Chondrocyte (in vitro differentiated cells): ENCODE data around the gene CCDC137. TPM values are rescaled to one million over a fixed set of nuclear protein-coding genes. Genes with fewer than 3 reads are reported as not detected.

Experiments used
- DNase-seq: peaks from one replicate; pipeline ENCODE4 v3.0.0; 2021; ENCODE audit warnings: mixed read lengths, low spot score
- H3K27ac Mint-ChIP-seq: one replicate; pipeline ENCODE4 v1.8.0; 2021; ENCODE audit warnings: mild to moderate bottlenecking, moderate library complexity, mixed read lengths; ENCODE audit not compliant: unreplicated experiment
- H3K27me3 Mint-ChIP-seq: 2 replicates; pipeline ENCODE4 v1.8.0; 2021; ENCODE audit warnings: low read depth, mixed read lengths
- H3K36me3 Mint-ChIP-seq: 2 replicates; pipeline ENCODE4 v1.8.0; 2021; ENCODE audit warnings: low read depth, mixed read lengths
- H3K4me1 Mint-ChIP-seq: 2 replicates; pipeline ENCODE4 v1.8.0; 2021; ENCODE audit warnings: low read depth, mild to moderate bottlenecking, mixed read lengths
- H3K4me3 Mint-ChIP-seq: one replicate; pipeline ENCODE4 v1.8.0; 2021; ENCODE audit warnings: mild to moderate bottlenecking, moderate library complexity, mixed read lengths; ENCODE audit not compliant: unreplicated experiment
- H3K9me3 Mint-ChIP-seq: 2 replicates; pipeline ENCODE4 v1.8.0; 2021; ENCODE audit warnings: low read depth, mixed read lengths
- CTCF ChIP-seq: fragments of 200-600 bp; sonication (generic); IDR thresholded peaks from 2 replicates; pipeline ENCODE4 v1.5.0; 2021; ENCODE audit warnings: antibody characterized with exemption, mild to moderate bottlenecking, moderate library complexity
- total RNA-seq: library from RNA; stranded (reverse); gene quantifications from 3 replicates; pipeline ENCODE4 v1.2.1, GENCODE V29; 2021

CCDC137 gene
- total RNA-seq, 1 donor from 2014 or later, result 15.4 TPM

- Mint-ChIP-seq H3K4me3 (no peak overlapping the region), H3K36me3 (peaks cover 12% of the 10 kb centered on the region), H3K9me3 (no peaks in the 10 kb centered on the region), H3K27me3 (no peaks in the 10 kb centered on the region), H3K27ac (no peak overlapping the region), H3K4me1 (peaks cover 28% of the 10 kb centered on the region)
- DNase-seq, result no peak
- TF ChIP-seq CTCF, result no peak
Observed at GRCh38 chr17:81706757-81707624, 40.5 kb downstream of the CCDC137 start.

GRCh38 chr17:81707725-81708646 is 41.4 kb downstream of the CCDC137 start:
- Mint-ChIP-seq H3K36me3 (peaks cover 12% of the 10 kb centered on the region), H3K4me3 (no peak overlapping the region), H3K9me3 (no peaks in the 10 kb centered on the region), H3K4me1 (peaks cover 26% of the 10 kb centered on the region), H3K27me3 (no peaks in the 10 kb centered on the region), H3K27ac (no peak overlapping the region)
- DNase-seq, result no peak
- no peak for TF ChIP-seq CTCF

GRCh38 chr17:81708739-81709185 is 42.2 kb downstream of the CCDC137 start:
- no peak for TF ChIP-seq CTCF
- Mint-ChIP-seq H3K27ac (no peak overlapping the region), H3K4me3 (no peak overlapping the region)

GRCh38 chr17:81710514-81711308 is 44.2 kb downstream of the CCDC137 start:
- Mint-ChIP-seq H3K27me3 (no peaks in the 10 kb centered on the region), H3K27ac (no peak overlapping the region), H3K4me3 (no peak overlapping the region), H3K36me3 (peaks cover 10% of the 10 kb centered on the region), H3K4me1 (peaks cover 20% of the 10 kb centered on the region), H3K9me3 (no peaks in the 10 kb centered on the region)
- peak; percentile 0 for TF ChIP-seq CTCF
- DNase-seq, result no peak

More at GRCh38 chr17:81708739-81709185, 42.2 kb downstream of the CCDC137 start:
- Mint-ChIP-seq H3K9me3 (no peaks in the 10 kb centered on the region), H3K27me3 (no peaks in the 10 kb centered on the region), H3K36me3 (peaks cover 12% of the 10 kb centered on the region), H3K4me1 (peaks cover 30% of the 10 kb centered on the region)
- DNase-seq, result no peak
